HFFc6 (cell line): ENCODE data around the gene GRIK4. TPM values are rescaled to one million over a fixed set of nuclear protein-coding genes. Genes with fewer than 3 reads are reported as not detected.

ENCODE experiments used
- DNase-seq: peaks from one replicate; pipeline ENCODE4 v3.0.0-alpha.2; 2018
- H3K27ac Mint-ChIP-seq: 2 replicates; pipeline ENCODE4 v1.8.0; 2020; ENCODE audit warnings: mild to moderate bottlenecking, mixed read lengths
- H3K27me3 Mint-ChIP-seq: 2 replicates; pipeline ENCODE4 v1.8.0; 2021; ENCODE audit warnings: mild to moderate bottlenecking, moderate library complexity, mixed read lengths; ENCODE audit not compliant: insufficient read depth
- H3K36me3 Mint-ChIP-seq: 2 replicates; pipeline ENCODE4 v1.8.0; 2021; ENCODE audit warnings: low read depth, mixed read lengths
- H3K4me1 Mint-ChIP-seq: 2 replicates; pipeline ENCODE4 v1.8.0; 2020; ENCODE audit warnings: low read depth, mixed read lengths
- H3K4me3 Mint-ChIP-seq: 2 replicates; pipeline ENCODE4 v1.8.0; 2020; ENCODE audit warnings: mild to moderate bottlenecking, moderate library complexity, mixed read lengths
- H3K9me3 Mint-ChIP-seq: 2 replicates; pipeline ENCODE4 v1.8.0; 2020; ENCODE audit warnings: mild to moderate bottlenecking, mixed read lengths
- CTCF ChIP-seq: fragments of 200-600 bp; sonication (generic); IDR thresholded peaks from 2 replicates; pipeline ENCODE4 v1.5.0; 2021; ENCODE audit warnings: antibody characterized with exemption, mild to moderate bottlenecking
- total RNA-seq, 6 experiments: library from RNA; stranded (reverse); fragmentation: NEBNext Ultra II Directional; extraction: Animal tissue kit (Norgen Biotek cat#: 25700); gene quantifications; 2 replicates in 1 of 6; 3 replicates in 5 of 6; pipeline ENCODE4 v1.2.3, GENCODE V29; 2021

Gene GRIK4
- total RNA-seq, 6 experiments from 2014 or later: not detected

GRCh38 chr11:120871924-120872323 is 360.4 kb downstream of the GRIK4 start:
- Mint-ChIP-seq H3K27me3 (peaks cover 28% of the 10 kb centered on the region), H3K9me3 (peaks cover 5% of the 10 kb centered on the region; the same call in 1 of the 2 replicates), H3K4me3 (no peak overlapping the region), H3K4me1 (no peaks in the 10 kb centered on the region), H3K27ac (no peak overlapping the region), H3K36me3 (peaks cover 5% of the 10 kb centered on the region; the same call in 1 of the 2 replicates)
- no peak for TF ChIP-seq CTCF
- no peak for DNase-seq

GRCh38 chr11:120873966-120874735 is 362.6 kb downstream of the GRIK4 start:
- no peak for DNase-seq
- H3K4me3 Mint-ChIP-seq: no peak overlapping the region
- TF ChIP-seq CTCF: no peak
- peaks cover 5% of the 10 kb centered on the region; the same call in 1 of the 2 replicates for H3K9me3 Mint-ChIP-seq
- H3K27me3 Mint-ChIP-seq: peaks cover 26% of the 10 kb centered on the region
- H3K36me3 Mint-ChIP-seq: peaks cover 5% of the 10 kb centered on the region; the same call in 1 of the 2 replicates
- H3K4me1 Mint-ChIP-seq: no peaks in the 10 kb centered on the region
- H3K27ac Mint-ChIP-seq: no peak overlapping the region

GRCh38 chr11:120875986-120876385 is 364.4 kb downstream of the GRIK4 start:
- no peaks in the 10 kb centered on the region for H3K4me1 Mint-ChIP-seq
- H3K4me3 Mint-ChIP-seq: no peak overlapping the region
- no peak for DNase-seq
- peaks cover 5% of the 10 kb centered on the region; the same call in 1 of the 2 replicates for H3K9me3 Mint-ChIP-seq
- H3K27me3 Mint-ChIP-seq: peaks cover 26% of the 10 kb centered on the region
- H3K27ac Mint-ChIP-seq: no peak overlapping the region
- TF ChIP-seq CTCF: no peak
- H3K36me3 Mint-ChIP-seq: peaks cover 5% of the 10 kb centered on the region; the same call in 1 of the 2 replicates

GRCh38 chr11:120877746-120878365 is 366.3 kb downstream of the GRIK4 start:
- no peak overlapping the region for H3K27ac Mint-ChIP-seq
- peaks cover 25% of the 10 kb centered on the region for H3K27me3 Mint-ChIP-seq
- H3K36me3 Mint-ChIP-seq: peaks cover 5% of the 10 kb centered on the region; the same call in 1 of the 2 replicates
- peaks cover 5% of the 10 kb centered on the region; the same call in 1 of the 2 replicates for H3K9me3 Mint-ChIP-seq
- no peaks in the 10 kb centered on the region for H3K4me1 Mint-ChIP-seq
- no peak for TF ChIP-seq CTCF
- DNase-seq: no peak
- H3K4me3 Mint-ChIP-seq: no peak overlapping the region

- peaks cover 5% of the 10 kb centered on the region; the same call in 1 of the 2 replicates for H3K36me3 Mint-ChIP-seq
- no peak overlapping the region for H3K4me3 Mint-ChIP-seq
- peaks cover 30% of the 10 kb centered on the region for H3K27me3 Mint-ChIP-seq
- peaks cover 5% of the 10 kb centered on the region; the same call in 1 of the 2 replicates for H3K9me3 Mint-ChIP-seq
- no peak for TF ChIP-seq CTCF
- no peak overlapping the region for H3K27ac Mint-ChIP-seq
- H3K4me1 Mint-ChIP-seq: peaks cover 5% of the 10 kb centered on the region; the same call in 1 of the 2 replicates
- no peak for DNase-seq
Measured at GRCh38 chr11:120878781-120879180, 367.2 kb downstream of the GRIK4 start.
